ENCODE measurements around the gene TCEAL9.

DNA sequence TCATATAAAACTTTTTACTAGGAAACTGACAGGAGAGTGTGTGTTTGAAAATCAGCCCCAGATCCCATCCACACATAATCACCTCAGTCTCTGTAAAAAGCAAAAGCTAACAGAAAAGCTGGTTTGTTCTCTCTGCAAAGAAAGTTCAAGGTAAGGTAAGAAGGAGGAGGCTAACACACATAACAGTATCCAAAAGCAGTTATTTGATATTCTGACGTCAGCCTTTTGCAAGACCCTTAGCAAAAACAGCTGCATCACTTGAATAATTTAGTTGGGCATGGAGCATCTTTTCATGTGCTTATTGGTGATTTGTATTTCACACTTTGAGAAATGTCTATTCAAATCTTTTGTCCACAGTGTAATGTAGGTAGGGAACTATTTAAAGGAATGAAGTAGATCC, 5.5 kb downstream of the TCEAL9 start:
- TF ChIP-seq, protein P1, sequence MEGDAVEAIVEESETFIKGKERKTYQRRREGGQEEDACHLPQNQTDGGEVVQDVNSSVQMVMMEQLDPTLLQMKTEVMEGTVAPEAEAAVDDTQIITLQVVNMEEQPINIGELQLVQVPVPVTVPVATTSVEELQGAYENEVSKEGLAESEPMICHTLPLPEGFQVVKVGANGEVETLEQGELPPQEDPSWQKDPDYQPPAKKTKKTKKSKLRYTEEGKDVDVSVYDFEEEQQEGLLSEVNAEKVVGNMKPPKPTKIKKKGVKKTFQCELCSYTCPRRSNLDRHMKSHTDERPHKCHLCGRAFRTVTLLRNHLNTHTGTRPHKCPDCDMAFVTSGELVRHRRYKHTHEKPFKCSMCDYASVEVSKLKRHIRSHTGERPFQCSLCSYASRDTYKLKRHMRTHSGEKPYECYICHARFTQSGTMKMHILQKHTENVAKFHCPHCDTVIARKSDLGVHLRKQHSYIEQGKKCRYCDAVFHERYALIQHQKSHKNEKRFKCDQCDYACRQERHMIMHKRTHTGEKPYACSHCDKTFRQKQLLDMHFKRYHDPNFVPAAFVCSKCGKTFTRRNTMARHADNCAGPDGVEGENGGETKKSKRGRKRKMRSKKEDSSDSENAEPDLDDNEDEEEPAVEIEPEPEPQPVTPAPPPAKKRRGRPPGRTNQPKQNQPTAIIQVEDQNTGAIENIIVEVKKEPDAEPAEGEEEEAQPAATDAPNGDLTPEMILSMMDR (IDR thresholded peaks at IDR 0.05) = no peak
- TF ChIP-seq POLR2A (IDR thresholded peaks at IDR 0.05) = no peak

Data from right lobe of liver (tissue), 4 donors.